H1 (cell line): Measurements from ENCODE around the gene SREK1IP1. TPM values are rescaled to one million over a fixed set of nuclear protein-coding genes. Genes with fewer than 3 reads are reported as not detected.

Source experiments
- CTCF ChIA-PET: fragments of 300-600 bp; sonication (Branson Sonifier 250); formaldehyde crosslinking; loops from one replicate; lab custom pipeline; 2021; ENCODE audit not compliant: partially characterized antibody; lab: Charles Lee
- POLR2A ChIA-PET: fragments of 300-600 bp; sonication (Branson Sonifier 250); formaldehyde crosslinking; loops from one replicate; lab custom pipeline; 2021; ENCODE audit warnings: inconsistent platforms; ENCODE audit not compliant: partially characterized antibody; lab: Charles Lee
- DNase-seq, 2 experiments: peaks; one replicate each; pipeline versions ENCODE4 v3.0.0 to v3.0.0-alpha.2; 2010 to 2022; ENCODE audit warnings: low spot score in 2 of 2, low read depth in 1 of 2, mixed read lengths in 1 of 2
- FAIRE-seq: peaks from 2 replicates; lab custom pipeline; 2011; peaks lifted over from hg19 to GRCh38; lab: Jason Lieb, UNC
- H2AFZ ChIP-seq: 2 replicates; pipeline ENCODE4 v1.8.1; 2012; ENCODE audit warnings: low read length, inconsistent platforms
- H2AK5ac ChIP-seq: 2 replicates; pipeline ENCODE4 v1.6.1; 2013; ENCODE audit warnings: low read depth, low read length
- H2BK120ac ChIP-seq: replicated peaks from 2 replicates; pipeline ENCODE3; 2013; ENCODE audit warnings: low read depth, low read length, inconsistent platforms
- H2BK12ac ChIP-seq: 2 replicates; pipeline ENCODE4 v1.6.1; 2013; ENCODE audit warnings: low read depth, low read length
- H2BK15ac ChIP-seq: 2 replicates; pipeline ENCODE4 v1.6.1; 2013; ENCODE audit warnings: low read length
- H2BK20ac ChIP-seq: 2 replicates; pipeline ENCODE4 v1.6.1; 2013; ENCODE audit warnings: low read length
- H2BK5ac ChIP-seq: 2 replicates; pipeline ENCODE4 v1.6.1; 2013; ENCODE audit warnings: low read depth, low read length
- H3K14ac ChIP-seq: 2 replicates; pipeline ENCODE4 v1.6.1; 2013; ENCODE audit warnings: inconsistent platforms; ENCODE audit not compliant: insufficient read length
- H3K18ac ChIP-seq: 2 replicates; pipeline ENCODE4 v1.6.1; 2013; ENCODE audit warnings: low read length; ENCODE audit errors: extremely low read depth
- H3K23ac ChIP-seq: 2 replicates; pipeline ENCODE4 v1.6.1; 2013; ENCODE audit warnings: inconsistent platforms; ENCODE audit not compliant: insufficient read length
- H3K23me2 ChIP-seq: 2 replicates; pipeline ENCODE4 v1.6.1; 2013; ENCODE audit warnings: low read depth, low read length
- H3K27ac ChIP-seq: 2 replicates; pipeline ENCODE4 v1.6.1; 2011; ENCODE audit warnings: low read depth, low read length, inconsistent platforms
- H3K27me3 ChIP-seq, 4 experiments: replicated peaks in 1 of 4; 1 replicate in 1 of 4; 2 replicates in 3 of 4; pipeline versions ENCODE4 v1.6.1 to v1.8.1; 2011 to 2013; ENCODE audit warnings: low read length in 3 of 4, mild to moderate bottlenecking in 3 of 4, inconsistent platforms in 2 of 4, mixed read lengths in 2 of 4, moderate library complexity in 1 of 4; ENCODE audit not compliant: control insufficient read depth in 3 of 4, insufficient read depth in 3 of 4; ENCODE audit errors: extremely low read depth in 1 of 4
- H3K36me3 ChIP-seq, 4 experiments: 2 replicates each; pipeline versions ENCODE4 v1.6.1 to v1.8.1; 2011 to 2013; ENCODE audit warnings: mild to moderate bottlenecking in 4 of 4, low read length in 3 of 4, moderate library complexity in 2 of 4, control low read depth in 1 of 4, inconsistent platforms in 1 of 4; ENCODE audit not compliant: insufficient read depth in 4 of 4, control insufficient read depth in 2 of 4
- H3K4ac ChIP-seq: replicated peaks from 2 replicates; pipeline ENCODE3; 2013; ENCODE audit warnings: low read length, low read depth, mixed read lengths, inconsistent platforms; ENCODE audit not compliant: insufficient read length
- H3K4me1 ChIP-seq, 4 experiments: replicated peaks in 1 of 4; 1 replicate in 1 of 4; 2 replicates in 3 of 4; pipeline versions ENCODE4 v1.6.1 to v1.8.1; 2011 to 2013; ENCODE audit warnings: low read length in 3 of 4, inconsistent platforms in 2 of 4, mixed read lengths in 1 of 4; ENCODE audit not compliant: insufficient read depth in 4 of 4, control insufficient read depth in 3 of 4
- H3K4me2 ChIP-seq, 2 experiments: 2 replicates each; pipeline versions ENCODE4 v1.6.1 to v1.8.1; 2011 to 2013; ENCODE audit warnings: low read depth in 2 of 2, low read length in 2 of 2, control low read depth in 1 of 2, inconsistent platforms in 1 of 2, mild to moderate bottlenecking in 1 of 2; ENCODE audit not compliant: insufficient read depth in 1 of 2
- H3K4me3 ChIP-seq, 4 experiments: fragments of 200-600, 300-600 bp in 1 of 4; sonication (generic), shearing (Covaris generic), sonication (Bioruptor Twin) in 1 of 4; 2 replicates each; pipeline versions ENCODE4 v1.5.1 to v1.8.1; 2011 to 2016; ENCODE audit warnings: low read length in 4 of 4, low read depth in 3 of 4, control low read depth in 2 of 4, inconsistent platforms in 2 of 4, mild to moderate bottlenecking in 2 of 4, mixed read lengths in 1 of 4, moderate library complexity in 1 of 4; ENCODE audit not compliant: insufficient read depth in 2 of 4; ENCODE audit errors: extremely low read depth in 1 of 4
- H3K56ac ChIP-seq: replicated peaks from 2 replicates; pipeline ENCODE3; 2013; ENCODE audit warnings: low read depth, mild to moderate bottlenecking, mixed read lengths, low read length, inconsistent platforms; ENCODE audit not compliant: insufficient read length
- H3K79me1 ChIP-seq: 2 replicates; pipeline ENCODE4 v1.6.1; 2013; ENCODE audit warnings: low read depth, low read length, control low read depth
- H3K79me2 ChIP-seq, 2 experiments: 2 replicates each; pipeline versions ENCODE4 v1.6.1 to v1.8.1; 2012 to 2013; ENCODE audit warnings: low read length in 2 of 2, mild to moderate bottlenecking in 2 of 2, inconsistent platforms in 1 of 2; ENCODE audit not compliant: insufficient read depth in 2 of 2, control insufficient read depth in 1 of 2
- H3K9ac ChIP-seq, 4 experiments: replicated peaks in 1 of 4; 1 replicate in 1 of 4; 2 replicates in 3 of 4; pipeline versions ENCODE4 v1.6.1 to v1.8.1; 2011 to 2013; ENCODE audit warnings: low read depth in 3 of 4, low read length in 3 of 4, control low read depth in 2 of 4, mild to moderate bottlenecking in 2 of 4, moderate library complexity in 2 of 4, inconsistent platforms in 1 of 4; ENCODE audit errors: extremely low read depth in 1 of 4
- H3K9me3 ChIP-seq, 2 experiments: 2 replicates each; pipeline versions ENCODE4 v1.6.1 to v1.8.1; 2012 to 2013; ENCODE audit warnings: mild to moderate bottlenecking in 2 of 2, moderate library complexity in 2 of 2, control low read depth in 1 of 2, inconsistent platforms in 1 of 2, low read depth in 1 of 2, low read length in 1 of 2, mixed read lengths in 1 of 2; ENCODE audit not compliant: insufficient read depth in 2 of 2
- H4K20me1 ChIP-seq, 2 experiments: replicated peaks in 1 of 2; 2 replicates each; pipeline versions ENCODE3 to v1.8.1; 2011 to 2013; ENCODE audit warnings: inconsistent platforms in 2 of 2, low read length in 2 of 2, mild to moderate bottlenecking in 1 of 2; ENCODE audit not compliant: insufficient read depth in 2 of 2, control insufficient read depth in 1 of 2
- H4K5ac ChIP-seq: 2 replicates; pipeline ENCODE4 v1.6.1; 2013; ENCODE audit warnings: low read length, low read depth, mixed read lengths, inconsistent platforms; ENCODE audit not compliant: insufficient read length
- H4K8ac ChIP-seq: 2 replicates; pipeline ENCODE4 v1.8.0; 2013; ENCODE audit warnings: mild to moderate bottlenecking, moderate library complexity, low read length, inconsistent platforms; ENCODE audit not compliant: insufficient read depth; ENCODE audit errors: extremely low read depth
- H4K91ac ChIP-seq: replicated peaks from 2 replicates; pipeline ENCODE3; 2013; ENCODE audit warnings: low read length, mixed read lengths, inconsistent platforms; ENCODE audit not compliant: insufficient read length
- BRCA1 ChIP-seq: IDR thresholded peaks from 2 replicates; pipeline ENCODE4 v1.6.1; 2012; ENCODE audit warnings: low read depth, low read length, improper control_type of control experiment
- E2F6 ChIP-seq: IDR thresholded peaks from 2 replicates; pipeline ENCODE4 v1.6.1; 2012; ENCODE audit warnings: inconsistent platforms
- SIRT6 ChIP-seq: IDR thresholded peaks from one replicate; pipeline ENCODE4 v1.7.1; 2012; ENCODE audit warnings: low read length, inconsistent platforms
- TAF1 ChIP-seq: IDR thresholded peaks from 2 replicates; pipeline ENCODE4 v1.6.1; 2011; ENCODE audit warnings: mild to moderate bottlenecking, low read depth, low read length
- TCF12 ChIP-seq: IDR thresholded peaks from 2 replicates; pipeline ENCODE4 v1.6.1; 2011; ENCODE audit warnings: low read depth, mild to moderate bottlenecking, low read length
- ZNF274 ChIP-seq: IDR thresholded peaks from 2 replicates; pipeline ENCODE4 v1.7.0; 2012; ENCODE audit warnings: low read length, borderline replicate concordance; ENCODE audit errors: extremely low read depth
- WGBS, 2 experiments: shearing (Covaris generic) in 1 of 2; methylation state at CpG; one replicate each; pipeline versions ENCODE4 v1.1.6 to v1.1.7; 2013 to 2015; ENCODE audit warnings: low lambda C conversion rate in 2 of 2, mixed read lengths in 2 of 2, inconsistent platforms in 1 of 2, low coverage in 1 of 2, missing lambda C conversion rate in 1 of 2; ENCODE audit not compliant: insufficient replicate concordance in 2 of 2, insufficient coverage in 1 of 2, insufficient read length in 1 of 2; ENCODE audit errors: extremely low coverage in 1 of 2, missing lambda C conversion rate in 1 of 2; 5-methylcytosine and 5-hydroxymethylcytosine counted together
- polyA plus RNA-seq, 7 experiments: library from polyadenylated mRNA; depleted of rRNA in 3 of 7; stranded (reverse) in 5 of 7; unstranded in 2 of 7; fragments of >200 nt in 5 of 7; fragments of 200-250 nt in 2 of 7; gene quantifications; 1 replicate in 5 of 7; 2 replicates in 1 of 7; 4 replicates in 1 of 7; pipeline versions ENCODE4 v1.2.1 to v1.2.3, GENCODE V29; 2011 to 2013; ENCODE audit warnings: missing spikeins in 2 of 7, mixed read lengths in 2 of 7
- total RNA-seq: library from RNA; stranded (reverse); fragmentation: NEBNext Ultra II Directional; extraction: Animal tissue kit (Norgen Biotek cat#: 25700); gene quantifications from 2 replicates; pipeline ENCODE4 v1.2.1, GENCODE V29; 2021

The SREK1IP1 gene
- total and polyA plus RNA-seq, 2 of the 8 experiments (the other 6 are each of a cell fraction or from before 2014, with no cell fraction given): 6.2 to 39.0 TPM

- Histone ChIP-seq H3K9me3 (no peaks in the 10 kb centered on the region), H3K4me2 (no peak overlapping the region), H3K9ac (no peak overlapping the region), H2BK120ac (no peak overlapping the region), H3K79me1 (no peaks in the 10 kb centered on the region), H3K79me2 (no peaks in the 10 kb centered on the region), H3K27ac (no peak overlapping the region), H3K36me3 (peaks cover 0 to 16% (median 0%) of the 10 kb centered on the region in 4 experiments; a peak in 4 of 8 replicates), H4K91ac (no peak overlapping the region), H3K23me2 (no peaks in the 10 kb centered on the region), H3K27me3 (no peaks in the 10 kb centered on the region), H2AK5ac (no peak overlapping the region), H3K4me1 (no peaks in the 10 kb centered on the region), H3K4ac (no peak overlapping the region), H4K5ac (no peak overlapping the region), H2BK5ac (no peak overlapping the region), H4K8ac (no peak overlapping the region), H3K14ac (no peak overlapping the region), H4K20me1 (no peaks in the 10 kb centered on the region), H2BK12ac (no peak overlapping the region), H3K56ac (no peak overlapping the region), H2BK15ac (no peak overlapping the region), H3K18ac (no peak overlapping the region), H3K4me3 (no peak overlapping the region), H2AFZ (no peak overlapping the region), H2BK20ac (no peak overlapping the region), H3K23ac (no peak overlapping the region)
- CTCF ChIA-PET: interaction anchor here (1.0 to 1.6 kb wide), 3 partner anchors 10 to 677 kb away, joined by 3 to 4 read pairs (median 3); partner anchors contain the start of gene ADAMTS6
- FAIRE-seq (no peak), DNase-seq (no peak)
- POLR2A ChIA-PET: no interaction called here
- WGBS, 2 experiments: 94% methylated on average over 2 of the region's 2 CpGs; no CpG with 5 or more reads in 1 of the 2 experiments
- TF ChIP-seq E2F6 (no peak), TCF12 (no peak), ZNF274 (no peak), BRCA1 (no peak), TAF1 (no peak), SIRT6 (no peak)
Measured at GRCh38 chr5:64806537-64806936, 38.0 kb upstream of the SREK1IP1 start.
